ENCODE data around the gene CC2D2A.

CC2D2A gene

DNA sequence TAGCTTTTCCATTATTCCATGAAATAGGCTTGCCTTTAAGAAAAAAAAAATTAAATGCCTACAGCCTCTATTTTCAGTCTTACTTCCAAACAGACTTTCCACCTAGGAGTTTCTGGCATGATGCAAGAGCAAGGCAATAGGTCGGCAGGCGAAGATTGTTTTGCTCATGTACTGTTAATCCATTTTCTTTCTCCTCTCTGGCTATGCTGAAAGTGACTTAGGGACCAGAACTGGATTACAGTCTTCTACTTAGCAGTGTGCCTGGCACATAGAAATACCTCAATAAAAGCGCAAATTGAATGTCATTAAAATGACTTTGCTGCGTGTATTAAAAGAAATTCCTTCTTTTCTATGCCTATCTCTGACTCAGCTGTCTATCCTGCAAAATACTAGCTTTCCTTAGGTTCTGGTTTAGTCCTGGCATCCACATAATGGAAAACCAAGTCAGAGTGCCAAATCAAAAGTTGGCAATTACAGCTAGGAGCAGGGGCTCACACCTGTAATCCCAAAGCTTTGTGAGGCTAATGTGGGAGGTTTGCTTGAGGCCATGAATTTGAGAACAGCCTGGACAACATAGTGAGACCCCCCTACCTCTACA is 51.9 kb downstream of the CC2D2A start:
- DNase-seq: no peak

DNA sequence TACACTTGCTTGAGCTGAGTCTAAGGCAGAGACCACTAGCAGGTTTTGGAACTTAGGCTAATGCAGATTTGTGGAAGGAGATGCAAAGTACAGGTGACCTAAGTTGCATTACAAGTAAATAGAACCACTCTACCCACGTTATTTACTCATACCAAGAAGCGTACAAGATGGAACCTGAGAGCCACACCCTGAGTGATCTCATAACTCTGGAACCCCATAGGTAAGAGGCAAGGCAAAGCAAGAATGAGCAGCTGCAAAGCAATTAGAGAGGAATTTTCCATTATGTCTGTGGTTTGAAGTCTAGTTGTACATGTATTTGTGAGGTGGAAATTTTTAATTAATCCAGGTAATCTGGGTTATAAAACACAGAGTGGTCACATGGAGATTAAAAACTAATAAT is 55.4 kb downstream of the CC2D2A start:
- no peak for DNase-seq

DNA sequence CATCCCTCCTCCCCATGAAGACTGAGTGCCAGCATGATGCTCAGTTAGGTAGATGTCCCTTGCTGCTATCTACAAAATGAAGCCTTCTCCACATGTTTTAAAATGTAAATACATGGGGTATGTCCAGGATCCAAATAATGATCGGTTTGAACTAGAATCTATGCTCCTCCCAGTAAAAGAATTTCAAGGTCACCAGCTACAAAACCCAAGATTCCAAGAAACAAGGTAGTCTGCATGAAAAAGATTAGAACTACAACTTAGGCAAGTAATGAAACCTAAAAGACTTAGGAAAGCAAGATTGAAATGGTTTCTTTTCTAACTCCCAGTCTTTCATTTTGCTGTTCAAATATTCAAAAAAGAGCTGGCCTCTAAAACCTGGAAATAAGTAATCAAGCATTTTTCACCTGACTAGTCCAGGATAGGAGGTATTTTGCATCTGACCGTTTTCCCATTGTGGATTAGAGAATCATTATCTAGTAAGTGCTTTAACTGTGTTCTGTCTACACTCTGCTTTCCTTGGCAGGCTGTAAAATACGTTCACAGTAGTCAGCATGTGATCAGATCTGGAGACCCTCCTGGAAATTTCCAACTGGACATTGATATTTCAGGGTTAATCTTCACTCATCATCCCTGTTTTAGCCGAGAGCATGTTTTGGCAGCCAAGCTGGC is 57.4 kb downstream of the CC2D2A start:
- DNase-seq: no peak

GRCh38 chr4:15531792-15532191 is 62.1 kb downstream of the CC2D2A start:
- DNase-seq: no peak

- DNase-seq: no peak
Measured at GRCh38 chr4:15533817-15534216, 64.1 kb downstream of the CC2D2A start.

- DNase-seq: no peak
Measured at GRCh38 chr4:15535599-15535998, 65.9 kb downstream of the CC2D2A start.

GRCh38 chr4:15536552-15537499 is 67.1 kb downstream of the CC2D2A start:
- no peak for DNase-seq

- no peak for DNase-seq
Measured at GRCh38 chr4:15541941-15542340, 72.3 kb downstream of the CC2D2A start.

GRCh38 chr4:15542760-15543159 is 73.1 kb downstream of the CC2D2A start:
- no peak for DNase-seq

- no peak for DNase-seq
Measured at GRCh38 chr4:15543537-15544247, 74.0 kb downstream of the CC2D2A start.

DNA sequence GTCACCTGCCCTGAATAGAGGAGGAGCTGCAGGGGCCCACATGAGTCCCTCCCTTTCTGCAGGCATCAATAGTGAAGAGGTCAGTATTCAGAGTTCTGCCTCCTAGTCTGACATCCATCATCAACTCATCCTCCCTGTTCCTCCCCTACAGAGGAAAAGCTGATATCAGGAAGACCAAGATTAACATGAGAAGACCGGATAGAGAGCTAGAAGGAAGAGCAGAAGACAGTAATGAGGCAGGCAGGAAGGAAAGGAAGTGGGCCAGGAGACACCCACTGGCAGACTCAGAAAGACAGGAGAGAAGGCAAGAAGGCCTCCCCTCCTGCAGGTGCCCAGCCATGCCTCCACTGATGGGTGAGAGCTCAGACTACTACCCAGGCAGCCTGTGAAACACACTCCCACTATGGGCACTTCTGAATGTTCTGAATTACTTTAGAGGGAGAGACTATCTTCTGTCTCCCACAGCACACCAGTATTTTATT is 74.6 kb downstream of the CC2D2A start:
- no peak for DNase-seq

DNA sequence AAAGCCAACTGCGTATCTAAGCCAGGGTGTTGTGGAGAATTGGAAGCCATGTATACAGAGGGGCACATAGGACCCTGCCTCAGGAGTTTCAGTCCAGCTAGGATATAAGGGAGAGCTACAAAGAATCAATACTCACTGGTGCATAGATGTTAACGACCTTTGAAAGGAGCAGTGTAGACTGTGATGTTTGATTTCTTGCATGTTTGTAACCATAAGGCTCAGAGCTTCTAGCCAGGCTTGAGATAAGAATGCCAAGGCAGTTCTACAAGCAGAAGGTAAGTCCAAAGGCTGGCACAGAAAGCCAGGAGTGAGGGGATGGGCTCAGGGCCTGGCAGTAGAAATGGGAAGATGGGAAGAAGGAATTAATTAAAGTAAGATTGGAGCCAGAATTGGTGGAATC is 75.7 kb downstream of the CC2D2A start:
- DNase-seq: no peak

GRCh38 chr4:15547392-15547791 is 77.7 kb downstream of the CC2D2A start:
- DNase-seq: no peak

GRCh38 chr4:15550491-15550890 is 80.8 kb downstream of the CC2D2A start:
- no peak for DNase-seq

GRCh38 chr4:15551740-15552446 is 82.2 kb downstream of the CC2D2A start:
- DNase-seq: no peak

GRCh38 chr4:15552557-15553362 is 83.1 kb downstream of the CC2D2A start:
- no peak for DNase-seq

GRCh38 chr4:15556511-15557092 is 86.9 kb downstream of the CC2D2A start:
- no peak for DNase-seq

- DNase-seq: no peak
Measured at GRCh38 chr4:15557786-15558550, 88.3 kb downstream of the CC2D2A start.

GRCh38 chr4:15558561-15558960 is 88.9 kb downstream of the CC2D2A start:
- DNase-seq: no peak

GRCh38 chr4:15562114-15562513 is 92.4 kb downstream of the CC2D2A start:
- no peak for DNase-seq
